ENCODE measurements around the gene RGR.
"Not testable (repeated sequence)": the region's sequence is repeated elsewhere in the genome, so short reads cannot be mapped to it uniquely, and the experiment has no call there.

Gene RGR

DNA sequence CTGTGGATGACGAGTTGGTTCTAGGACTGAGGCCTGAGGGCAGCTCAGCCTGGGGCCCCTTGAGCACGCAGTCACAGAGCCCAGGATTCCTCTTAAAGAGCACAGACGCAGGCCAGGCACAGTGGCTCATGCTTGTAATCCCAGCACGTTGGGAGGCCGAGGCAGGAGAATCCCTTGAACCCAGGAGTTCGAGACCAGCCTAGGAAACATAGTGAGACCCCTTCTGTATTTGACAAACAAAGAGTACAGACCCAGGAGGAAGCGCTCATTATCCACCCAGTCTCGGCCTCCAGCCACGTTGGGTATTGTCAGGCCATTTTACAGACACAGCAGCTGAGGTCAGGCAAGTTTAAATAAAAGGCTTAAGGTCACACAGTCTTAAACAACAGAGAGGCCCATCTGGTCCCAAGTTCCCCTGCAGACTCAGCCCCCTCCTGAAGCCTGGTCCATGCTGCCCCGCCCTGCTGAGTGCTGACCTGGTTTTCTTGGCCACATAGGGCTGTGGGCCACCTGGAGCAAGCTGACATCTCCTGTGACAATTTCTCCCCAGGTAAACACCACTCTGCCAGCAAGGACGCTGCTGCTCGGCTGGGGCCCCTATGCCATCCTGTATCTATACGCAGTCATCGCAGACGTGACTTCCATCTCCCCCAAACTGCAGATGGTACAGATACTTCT, 12.6 kb downstream of the RGR start:
- no peak for DNase-seq (ENCODE audit: low read depth in 2 of 2)

GRCh38 chr10:84258034-84258695, 13.3 kb downstream of the RGR start:
- no peak for DNase-seq (ENCODE audit: low read depth in 2 of 2)

GRCh38 chr10:84261236-84261915, 16.5 kb downstream of the RGR start:
- DNase-seq (ENCODE audit: low read depth in 2 of 2) = no peak

DNA sequence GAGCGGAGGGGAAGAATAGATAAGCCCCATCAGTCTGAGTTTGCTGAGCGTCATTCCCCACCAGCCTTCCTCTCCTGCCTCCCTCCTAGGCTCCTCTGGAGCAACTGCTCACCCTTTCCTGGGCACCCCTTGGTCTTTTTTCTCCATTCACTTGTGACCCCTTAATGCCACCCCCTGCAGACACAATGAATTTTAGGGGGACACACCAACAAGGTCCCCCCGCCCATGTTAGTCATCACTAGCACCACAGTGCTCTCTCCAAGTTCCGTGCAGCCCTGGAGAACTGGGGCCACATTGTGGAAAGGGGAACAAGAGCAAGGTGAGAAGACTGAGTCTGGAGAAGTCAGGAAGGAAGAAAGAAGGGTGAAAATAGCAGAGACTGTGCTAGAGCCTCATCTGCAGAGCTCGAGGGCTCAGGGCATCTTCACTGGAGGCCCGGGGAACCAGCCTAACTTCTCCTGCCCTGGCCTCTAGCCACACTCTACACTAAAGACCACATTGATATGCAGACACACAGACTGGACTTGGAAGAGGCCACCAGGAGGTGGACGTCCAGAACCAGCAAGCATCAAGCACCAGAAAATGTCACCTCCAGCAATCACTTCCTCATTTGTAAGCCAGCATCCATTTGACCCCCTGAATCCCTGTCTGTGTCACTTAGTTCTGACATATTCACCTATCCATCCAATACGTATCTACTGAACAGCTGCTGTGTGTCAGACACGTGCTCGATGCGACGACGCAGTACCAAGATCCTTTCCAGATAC, 17.5 kb downstream of the RGR start:
- no peak for DNase-seq (ENCODE audit: low read depth in 2 of 2)

GRCh38 chr10:84263716-84264115, 18.9 kb downstream of the RGR start:
- DNase-seq (ENCODE audit: low read depth in 2 of 2) = no peak

DNA sequence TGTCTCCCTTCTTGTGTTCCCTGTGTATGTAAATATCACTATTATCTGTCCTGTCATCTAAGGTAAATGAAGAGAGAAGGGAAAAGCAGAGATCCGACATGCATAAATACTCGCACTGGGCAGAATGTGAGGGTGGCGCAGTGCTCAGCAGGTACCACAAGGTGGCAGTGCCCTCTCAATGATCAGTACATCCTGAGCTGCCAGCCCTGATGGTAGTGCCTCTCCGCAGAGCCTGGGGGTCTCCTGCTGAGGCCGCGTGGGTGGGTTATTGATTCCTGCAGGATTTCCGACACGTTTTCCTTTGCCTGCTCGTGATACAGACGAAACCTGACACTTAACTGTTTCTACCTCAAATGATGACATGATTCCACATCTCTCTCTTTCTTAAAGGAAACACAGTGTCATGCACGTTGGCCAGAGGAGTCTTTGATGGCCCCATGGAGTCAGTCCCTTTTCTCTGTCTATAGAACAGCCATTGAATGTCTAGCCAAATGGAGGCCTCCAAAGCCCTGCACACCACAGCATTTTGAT, 19.8 kb downstream of the RGR start:
- DNase-seq (ENCODE audit: low read depth in 2 of 2) = peak; percentile 51 to 61

DNA sequence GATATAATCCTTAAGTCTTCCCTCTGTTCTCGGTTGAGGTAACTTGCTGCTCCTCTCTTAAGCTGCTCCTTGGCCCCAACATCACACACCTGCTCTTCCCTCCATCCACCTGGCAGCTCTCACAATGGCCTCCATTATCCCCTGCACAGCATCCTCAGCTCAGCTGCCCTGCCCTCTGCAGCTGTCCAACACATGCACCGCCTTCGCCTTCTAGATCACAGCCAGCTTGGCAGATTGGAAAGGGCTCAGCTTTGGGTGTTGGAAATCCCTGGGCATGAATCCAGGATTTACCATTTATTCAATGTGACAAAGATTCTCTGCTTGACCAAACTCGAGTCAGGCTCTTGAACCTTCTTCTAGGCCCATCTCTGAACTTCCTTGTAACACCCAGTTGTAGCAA, 20.6 kb downstream of the RGR start:
- no peak for DNase-seq (ENCODE audit: low read depth in 2 of 2)

DNA sequence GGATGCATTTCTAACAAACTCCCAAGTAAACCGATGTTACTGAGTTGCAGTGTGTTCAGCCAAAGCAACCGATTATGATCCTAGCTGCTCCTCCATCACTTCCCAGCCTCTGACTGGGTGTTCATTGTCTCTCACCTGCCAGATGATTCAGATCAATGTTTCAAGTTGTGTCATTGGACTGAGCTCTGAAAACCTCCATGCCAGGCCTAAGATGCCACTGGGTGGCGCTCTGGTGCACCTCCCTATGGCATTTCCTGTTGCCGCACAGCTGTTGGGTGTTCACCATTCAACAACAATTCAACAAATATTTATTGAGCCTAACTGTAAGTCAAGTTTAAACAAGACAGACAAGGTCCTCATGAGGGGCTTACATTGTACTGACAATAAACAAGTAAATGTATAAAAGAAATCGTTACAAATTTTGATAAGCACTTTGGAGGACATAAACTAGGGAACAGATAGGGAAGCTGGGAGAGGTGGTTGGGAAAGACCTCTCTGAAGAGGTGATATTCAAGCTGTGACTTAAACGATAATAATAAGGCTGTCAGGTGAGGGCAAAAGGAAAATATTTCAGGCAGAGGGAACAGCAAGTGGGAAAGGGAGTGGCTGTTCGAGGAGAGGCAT, 22.8 kb downstream of the RGR start:
- peak; percentile 58 to 80 for DNase-seq (ENCODE audit: low read depth in 2 of 2)

- DNase-seq (ENCODE audit: low read depth in 2 of 2) = no peak
These were observed 24.3 kb downstream of the RGR start for GRCh38 chr10:84269162-84269561.

GRCh38 chr10:84269773-84270172, 24.9 kb downstream of the RGR start:
- DNase-seq (ENCODE audit: low read depth in 2 of 2) = no peak

DNA sequence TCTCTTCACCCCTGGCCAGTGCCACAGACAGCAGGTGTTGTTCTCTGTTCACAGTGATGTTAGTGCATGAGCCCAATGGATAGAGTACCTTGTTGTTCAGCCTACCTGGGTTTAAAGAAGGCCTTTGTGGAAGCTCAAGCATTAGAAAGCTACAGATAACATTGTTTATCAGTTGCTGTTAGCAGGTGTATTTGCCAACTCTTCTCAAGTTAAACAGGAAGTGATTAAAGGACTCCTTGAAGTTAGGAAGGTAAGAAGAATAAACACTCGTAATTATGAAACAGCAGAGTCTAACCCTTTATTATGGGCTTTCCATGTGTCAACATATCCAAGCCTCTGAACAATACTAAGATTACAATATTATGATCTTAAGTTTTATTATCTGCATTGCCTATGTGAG, 25.9 kb downstream of the RGR start:
- no peak for DNase-seq (ENCODE audit: low read depth in 2 of 2)

DNA sequence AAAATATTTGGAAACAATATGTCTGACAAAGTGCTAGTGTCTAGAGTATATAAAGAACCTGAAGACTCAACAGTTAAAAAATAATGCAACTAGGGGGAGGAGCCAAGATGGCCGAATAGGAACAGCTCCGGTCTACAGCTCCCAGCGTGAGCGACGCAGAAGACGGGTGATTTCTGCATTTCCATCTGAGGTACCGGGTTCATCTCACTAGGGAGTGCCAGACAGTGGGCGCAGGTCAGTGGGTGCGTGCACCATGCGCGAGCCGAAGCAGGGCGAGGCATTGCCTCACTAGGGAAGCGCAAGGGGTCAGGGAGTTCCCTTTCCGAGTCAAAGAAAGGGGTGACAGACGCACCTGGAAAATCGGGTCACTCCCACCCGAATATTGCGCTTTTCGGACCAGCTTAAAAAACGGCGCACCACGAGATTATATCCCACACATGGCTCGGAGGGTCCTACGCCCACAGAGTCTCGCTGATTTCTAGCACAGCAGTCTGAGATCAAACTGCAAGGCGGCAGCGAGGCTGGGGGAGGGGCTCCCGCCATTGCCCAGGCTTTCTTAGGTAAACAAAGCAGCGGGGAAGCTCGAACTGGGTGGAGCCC, 35.1 kb downstream of the RGR start:
- DNase-seq (ENCODE audit: low read depth in 2 of 2) = not testable (repeated sequence)

DNA sequence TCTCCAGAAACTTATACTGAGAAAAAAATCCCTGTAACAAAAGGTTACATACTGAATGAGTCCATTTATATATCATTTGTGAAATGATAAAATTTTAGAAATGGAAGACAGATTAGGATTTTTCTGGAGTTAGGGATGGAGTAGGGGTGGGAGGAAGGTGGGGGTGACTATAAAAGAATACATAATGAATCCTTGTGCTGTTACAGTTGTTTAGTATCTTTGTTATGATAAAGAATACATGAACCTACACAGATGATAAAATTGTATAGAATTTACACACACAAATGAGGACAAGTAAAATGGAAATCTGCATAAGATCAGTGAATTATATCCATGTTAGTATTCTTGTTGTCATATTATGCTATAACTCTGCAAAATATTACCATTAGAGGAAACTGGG, 41.8 kb downstream of the RGR start:
- no peak for DNase-seq (ENCODE audit: low read depth in 2 of 2)

DNA sequence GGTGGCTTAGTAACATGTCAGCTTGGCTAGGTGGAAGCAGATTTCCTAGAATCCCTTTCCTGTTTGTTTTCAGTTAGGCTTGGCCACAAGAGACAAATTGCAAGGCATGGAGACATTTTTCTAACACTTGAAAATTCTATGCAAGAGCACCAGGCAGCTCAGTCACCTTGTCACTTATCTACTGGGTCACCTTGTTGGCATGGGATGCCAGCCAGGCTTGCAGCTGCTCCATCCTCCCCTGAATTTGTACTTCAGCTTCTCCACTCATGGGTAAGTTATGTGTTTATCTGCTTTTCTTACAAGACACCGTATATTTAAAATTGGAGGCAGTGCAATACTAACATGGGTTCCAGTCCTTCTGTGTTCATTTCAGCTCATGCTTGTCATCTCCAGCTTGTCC, 43.3 kb downstream of the RGR start:
- DNase-seq (ENCODE audit: low read depth in 2 of 2) = no peak

- no peak for DNase-seq (ENCODE audit: low read depth in 2 of 2)
These were observed 44.8 kb downstream of the RGR start for GRCh38 chr10:84289521-84290200.

- no peak for DNase-seq (ENCODE audit: low read depth in 2 of 2)
These were observed 45.4 kb downstream of the RGR start for GRCh38 chr10:84290235-84290634.

- no peak for DNase-seq (ENCODE audit: low read depth in 2 of 2)
These were observed 46.5 kb downstream of the RGR start for GRCh38 chr10:84291384-84291783.

DNA sequence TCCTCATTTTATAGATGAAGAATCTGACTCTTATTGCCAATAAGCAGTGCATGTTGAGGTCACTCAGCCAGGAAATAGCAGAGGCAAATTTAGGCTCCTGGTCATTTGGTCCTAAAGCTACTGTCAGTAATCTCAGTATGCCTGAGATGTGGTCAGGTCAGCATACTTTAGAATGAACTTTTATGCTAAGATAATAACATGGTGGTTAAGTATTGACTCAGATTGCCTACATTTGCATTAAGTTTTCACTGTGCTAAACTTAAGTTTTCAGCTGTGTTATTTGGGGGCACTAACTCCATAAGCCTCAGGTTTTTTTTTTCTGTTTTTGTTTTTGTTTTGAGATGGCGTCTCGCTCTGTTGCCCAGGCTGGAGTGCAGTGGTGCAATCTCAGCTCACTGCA, 47.6 kb downstream of the RGR start:
- no peak for DNase-seq (ENCODE audit: low read depth in 2 of 2)

DNA sequence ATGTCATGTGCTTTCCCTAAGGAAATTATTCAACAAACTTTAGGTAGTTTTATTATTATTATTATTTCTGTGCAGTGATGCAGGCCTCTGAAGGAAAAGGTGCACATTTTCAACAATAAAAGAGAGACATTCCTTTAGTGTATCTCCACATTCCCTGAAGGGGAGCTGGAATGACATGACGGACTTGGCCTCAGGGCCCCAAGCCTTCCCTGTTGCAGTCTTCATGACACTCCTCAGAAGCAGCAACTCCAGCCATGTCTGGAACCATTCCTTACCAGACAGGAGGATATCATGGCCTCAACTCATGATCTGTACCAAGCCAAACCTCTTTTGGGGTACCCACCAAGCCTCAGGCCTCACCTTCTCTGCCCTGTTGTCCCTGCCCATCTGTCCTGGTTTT, 48.3 kb downstream of the RGR start:
- DNase-seq (ENCODE audit: low read depth in 2 of 2) = no peak

DNA sequence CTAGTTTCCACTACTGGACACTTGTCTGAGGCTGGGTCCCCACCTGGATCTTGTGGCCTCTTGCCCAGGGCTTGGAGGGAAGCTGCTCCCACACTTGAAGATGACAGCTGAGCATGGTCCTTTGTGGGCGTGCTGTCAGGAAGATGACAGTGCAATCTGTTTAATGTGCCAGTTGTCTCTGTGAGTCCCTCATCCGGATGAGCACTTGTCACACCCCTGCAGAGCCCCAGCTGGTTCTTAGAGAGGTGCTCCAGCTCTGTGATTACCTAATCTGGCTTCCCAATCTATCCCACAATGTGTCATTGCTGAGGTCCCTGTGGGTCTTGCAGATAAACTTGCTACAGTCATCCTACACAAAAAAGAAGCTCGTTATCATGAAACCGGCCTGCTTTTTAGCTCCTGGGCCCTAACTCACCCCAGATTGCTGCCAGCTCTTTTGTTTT, 48.7 kb downstream of the RGR start:
- DNase-seq (ENCODE audit: low read depth in 2 of 2) = peak in 1 of 2 donors; percentile 32

Measured in stimulated activated CD8-positive, alpha-beta memory T cell treated with anti-CD3 and anti-CD28 coated beads, Interleukin-2, amount 100 ng/mL, for 48 hours (primary cell).